HG03064 (cell line): Measurements from ENCODE around the gene SCUBE1.

Source experiments
- ATAC-seq: cut with Tn5 transposase; IDR thresholded peaks from one replicate; pipeline ENCODE4 v1.9.1; 2021; ENCODE audit warnings: low read depth; ENCODE audit not compliant: unreplicated experiment

The SCUBE1 gene

DNA sequence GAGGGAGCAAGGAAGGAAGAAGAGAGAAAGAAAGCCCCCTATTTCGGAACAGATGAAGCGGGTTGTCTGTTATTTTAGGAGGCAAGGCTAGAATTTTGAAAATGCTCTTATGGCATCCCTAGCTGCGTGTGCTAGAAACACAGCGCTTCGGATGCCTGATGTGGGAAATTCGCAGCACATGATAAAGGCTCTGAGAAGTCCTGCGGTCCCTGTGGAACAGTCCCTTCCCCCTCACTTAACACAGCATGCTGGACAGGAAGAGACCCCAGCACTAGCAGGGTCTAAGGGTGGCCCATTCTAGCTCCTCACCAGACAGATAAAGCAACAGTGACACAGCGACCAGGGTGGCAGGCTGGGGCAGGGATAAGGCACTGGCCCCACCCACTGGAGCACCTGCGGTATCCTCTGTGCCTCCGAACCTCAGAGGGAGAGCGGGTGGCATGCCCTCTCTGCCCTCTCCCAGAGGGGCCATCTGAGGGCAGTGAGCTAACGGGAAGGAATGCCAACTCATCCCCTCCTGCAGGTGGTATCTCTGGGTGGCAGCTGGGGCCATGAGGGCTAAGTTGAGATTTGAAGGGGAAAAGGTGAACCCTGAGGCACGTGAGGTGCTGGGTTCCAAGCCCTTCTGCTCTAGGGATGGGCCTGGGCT, 75.7 kb downstream of the SCUBE1 start:
- ATAC-seq = no peak

DNA sequence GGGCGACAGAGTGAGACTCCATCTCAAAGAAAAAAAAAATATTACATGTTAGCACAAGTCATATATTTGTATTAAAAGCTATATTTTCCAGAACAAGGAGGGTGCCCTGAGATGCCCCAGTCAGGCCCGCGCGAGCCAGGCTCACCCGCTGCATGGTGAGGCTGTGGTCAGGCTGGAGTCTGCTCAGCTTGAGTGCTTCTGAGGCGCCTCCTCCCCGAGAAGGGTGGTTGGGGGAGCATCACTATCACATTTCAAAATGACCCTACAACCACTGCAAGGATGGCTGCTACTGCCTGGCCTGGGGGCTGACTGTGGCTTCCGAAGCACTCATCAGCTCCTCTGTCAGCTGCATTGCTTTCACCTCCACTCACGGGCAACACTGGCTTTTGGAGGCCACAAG, 77.1 kb downstream of the SCUBE1 start:
- no peak for ATAC-seq

DNA sequence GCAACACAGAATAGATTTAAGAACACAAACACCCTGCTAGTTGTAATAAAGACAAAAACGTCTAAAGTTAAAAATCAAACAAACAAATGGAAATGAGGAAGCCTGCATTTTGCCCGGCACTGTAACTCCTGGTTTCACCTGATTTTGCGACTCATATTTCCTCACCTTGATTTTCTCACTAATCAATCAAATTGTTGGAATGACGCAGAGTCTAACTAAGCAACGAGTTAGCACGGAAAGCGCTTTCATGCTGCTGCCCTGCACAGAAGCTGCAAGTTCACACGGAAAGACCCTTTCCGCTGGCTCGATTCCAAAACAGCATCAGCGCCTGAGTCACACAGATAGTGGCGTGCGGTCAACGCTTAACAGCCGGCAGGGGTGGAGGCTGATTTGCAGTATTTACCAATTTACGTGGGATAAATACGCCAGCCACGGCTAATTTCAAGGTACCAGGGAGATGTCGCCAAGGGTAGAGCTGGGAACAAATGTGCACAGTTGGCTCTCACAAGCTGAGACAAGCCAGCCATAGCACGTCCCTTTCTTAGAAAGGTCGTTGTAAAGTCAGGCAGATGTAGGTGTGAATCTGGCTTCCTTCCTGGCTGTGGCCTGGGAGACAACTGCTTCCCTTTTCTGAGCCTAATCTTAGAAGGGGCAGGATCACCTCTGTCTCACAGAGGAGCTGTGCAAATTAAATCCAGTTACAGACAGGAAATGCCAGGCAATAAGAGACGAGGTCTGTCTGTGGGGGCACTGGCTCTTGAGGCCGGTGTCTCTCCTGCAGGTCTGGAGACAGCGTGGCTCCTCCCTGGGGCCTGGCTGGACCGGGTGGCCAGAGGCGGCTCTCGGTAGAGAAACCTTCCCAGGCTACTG, 79.3 kb downstream of the SCUBE1 start:
- ATAC-seq = no peak

DNA sequence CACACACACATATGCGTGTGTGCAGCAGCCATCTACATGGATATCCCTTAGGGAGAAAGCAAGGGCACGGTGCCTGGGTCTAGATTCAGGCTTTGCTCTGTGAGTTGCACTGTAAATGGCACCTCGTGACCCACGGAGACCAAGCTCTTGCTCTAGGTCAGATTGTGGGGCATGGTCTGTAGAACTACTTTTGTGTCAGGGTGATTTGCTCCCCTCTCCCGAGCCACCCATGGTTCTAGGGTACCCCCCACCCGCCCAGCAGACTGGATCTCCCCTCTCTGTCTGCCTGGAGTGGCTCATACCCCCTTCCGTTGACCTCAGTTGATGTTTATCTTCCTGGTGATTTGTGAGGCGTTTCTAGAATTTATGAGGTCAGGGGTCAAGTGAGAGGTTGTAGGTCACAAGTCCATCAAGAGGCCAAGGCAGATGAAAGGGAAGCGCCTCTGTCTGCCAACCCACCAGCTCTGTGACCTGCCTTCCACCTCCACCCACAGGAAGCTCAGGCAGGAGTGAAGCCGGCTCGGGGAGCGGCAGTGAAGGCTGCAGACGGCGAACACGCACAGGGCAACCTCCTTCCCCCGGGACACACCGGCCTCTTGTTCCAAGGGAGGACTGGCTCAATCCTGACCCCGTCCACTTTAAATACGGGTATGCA, 80.1 kb downstream of the SCUBE1 start:
- no peak for ATAC-seq

DNA sequence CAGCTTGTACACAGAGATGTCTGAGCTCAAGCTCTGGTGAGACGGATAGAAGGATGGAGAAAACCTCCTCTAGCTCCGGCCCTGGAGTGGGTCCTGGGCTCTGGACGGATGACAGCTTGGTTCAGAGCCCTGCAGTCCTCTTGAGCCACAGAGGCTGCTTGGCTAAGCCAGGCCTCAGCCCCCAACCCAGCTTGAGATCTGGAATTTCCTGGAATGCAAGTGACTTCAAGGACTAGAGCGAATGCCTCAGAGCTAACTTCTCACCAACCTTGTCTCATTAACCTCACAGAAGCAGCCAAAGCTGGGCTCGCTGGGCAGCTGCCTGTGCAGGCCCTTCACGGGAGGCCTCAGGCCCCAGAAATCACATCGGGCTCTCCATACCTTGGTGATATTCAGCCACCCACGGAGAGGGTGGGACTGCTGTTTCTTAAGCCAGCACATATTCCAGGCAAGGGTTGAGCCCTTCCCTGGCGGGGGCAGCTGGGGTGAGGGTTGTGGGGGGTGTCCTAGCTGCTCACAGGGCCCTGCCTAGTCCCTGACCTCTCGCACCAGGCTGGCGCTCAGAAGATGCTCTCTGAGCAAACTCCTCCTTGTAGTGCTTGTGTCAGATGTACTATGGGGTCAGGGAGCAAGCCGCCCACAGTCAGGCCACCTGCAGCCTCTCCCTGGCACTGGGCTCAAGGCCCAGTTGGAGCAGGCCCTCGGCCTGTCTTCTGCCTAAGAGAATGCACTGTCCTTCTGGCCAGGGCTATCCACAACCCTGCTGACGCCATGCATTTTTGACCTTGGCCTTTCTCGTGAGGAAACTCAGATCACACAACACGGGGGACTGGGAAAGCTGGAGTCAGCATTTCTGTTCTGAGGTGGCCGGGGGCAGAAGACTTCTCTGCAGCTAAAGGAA, 82.6 kb downstream of the SCUBE1 start:
- no peak for ATAC-seq

DNA sequence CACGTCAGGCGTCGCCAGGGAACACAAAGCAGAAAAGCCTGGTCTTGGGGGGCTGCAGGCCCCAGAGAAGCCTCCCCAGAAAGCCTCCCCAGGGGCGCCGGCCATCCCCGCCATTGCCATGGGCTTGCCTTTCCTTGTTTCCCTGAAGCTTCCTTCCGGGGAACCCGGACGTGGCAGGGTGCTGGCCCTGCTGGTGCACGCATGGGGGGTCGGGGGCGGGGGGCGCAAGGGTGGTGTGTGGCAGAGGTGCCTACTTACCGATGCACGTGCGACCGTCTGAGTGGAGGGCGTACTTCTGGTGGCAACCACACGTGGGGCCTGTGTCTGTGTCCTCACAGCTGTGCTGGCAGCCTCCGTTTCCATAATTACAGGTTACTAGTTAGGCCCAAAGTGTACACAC, 85.2 kb downstream of the SCUBE1 start:
- no peak for ATAC-seq

DNA sequence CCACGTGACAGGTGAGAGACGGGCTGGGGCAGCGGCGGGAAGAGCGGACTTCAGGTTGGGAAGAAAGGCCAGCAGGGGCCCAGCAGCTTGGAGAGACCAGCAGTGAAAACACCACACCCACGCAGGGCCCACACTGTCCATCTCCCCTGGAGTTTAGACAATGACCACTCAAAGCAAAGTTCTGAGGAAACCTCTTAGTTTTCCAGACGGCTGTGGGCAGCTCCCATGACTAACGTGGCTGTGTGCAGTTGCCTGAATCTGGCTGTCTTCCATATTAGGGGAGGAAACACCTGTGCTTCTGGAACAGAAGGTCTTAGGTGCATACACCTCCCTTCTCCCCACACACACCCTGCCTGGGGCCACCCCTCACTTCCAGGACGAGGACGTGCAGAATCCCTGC, 85.6 kb downstream of the SCUBE1 start:
- ATAC-seq = no peak

DNA sequence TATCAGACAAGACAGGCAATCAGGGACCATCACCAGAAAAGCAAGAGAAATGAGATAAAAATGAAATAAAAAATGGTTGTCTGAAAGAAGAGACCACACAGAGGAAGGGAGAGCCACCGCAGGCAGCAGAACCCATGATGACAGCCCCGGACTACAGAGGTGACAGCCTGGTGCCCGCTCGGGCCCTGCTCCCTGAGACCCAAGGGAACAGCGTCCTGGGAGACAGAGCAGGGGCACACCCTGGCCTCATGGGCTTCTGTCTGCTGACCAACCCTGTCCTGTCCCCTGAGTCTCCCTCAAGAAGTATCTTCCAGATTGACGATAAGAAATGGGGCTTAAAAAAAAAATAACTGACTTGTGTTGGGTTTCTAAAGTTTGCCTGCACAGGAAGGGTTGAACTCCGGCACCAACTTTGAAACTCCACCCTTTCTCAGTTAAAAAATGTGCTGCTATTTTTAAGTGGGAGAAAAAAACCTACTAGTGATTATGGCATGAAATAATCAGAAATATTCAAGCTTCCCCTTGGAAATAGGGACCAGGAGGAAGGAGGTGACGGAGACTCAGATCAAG, 86.1 kb downstream of the SCUBE1 start:
- ATAC-seq = no peak

DNA sequence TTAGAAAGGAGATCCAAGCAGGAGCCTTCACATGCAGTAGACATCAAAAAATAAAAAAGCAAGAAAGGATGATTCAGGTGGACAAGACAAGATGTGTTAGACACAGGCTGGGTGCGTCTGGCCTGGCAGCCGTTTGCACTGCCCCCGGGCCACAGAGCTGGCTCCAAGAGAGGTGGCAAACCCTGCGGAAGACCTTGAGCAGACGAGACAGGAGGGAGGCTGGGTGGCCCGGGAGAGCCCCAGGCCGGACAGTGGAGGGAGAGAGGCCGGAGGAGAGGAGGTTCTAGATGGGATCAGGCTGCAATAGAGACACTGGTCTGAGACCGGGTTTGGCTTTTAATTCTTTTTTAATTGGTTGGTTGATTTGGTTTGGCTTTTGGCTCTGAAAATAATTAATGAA, 86.6 kb downstream of the SCUBE1 start:
- no peak for ATAC-seq

DNA sequence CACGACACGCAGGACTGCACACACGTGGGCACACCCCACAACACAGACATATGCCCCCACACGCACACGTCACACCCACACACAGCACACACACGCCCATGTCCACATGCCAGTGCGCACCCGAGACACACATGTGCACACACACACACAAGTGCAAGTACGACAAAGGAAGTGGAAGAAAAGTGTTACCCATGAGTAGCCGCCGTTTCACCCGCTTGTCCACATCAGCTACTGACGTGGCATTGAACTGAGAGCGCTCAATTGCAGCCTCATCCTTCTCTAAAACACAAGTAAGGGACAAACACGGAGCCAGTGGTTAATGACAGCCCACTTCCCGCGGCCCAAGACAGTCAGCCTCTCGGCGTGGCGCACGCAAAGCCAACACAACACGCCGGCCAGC, 87.9 kb downstream of the SCUBE1 start:
- no peak for ATAC-seq

DNA sequence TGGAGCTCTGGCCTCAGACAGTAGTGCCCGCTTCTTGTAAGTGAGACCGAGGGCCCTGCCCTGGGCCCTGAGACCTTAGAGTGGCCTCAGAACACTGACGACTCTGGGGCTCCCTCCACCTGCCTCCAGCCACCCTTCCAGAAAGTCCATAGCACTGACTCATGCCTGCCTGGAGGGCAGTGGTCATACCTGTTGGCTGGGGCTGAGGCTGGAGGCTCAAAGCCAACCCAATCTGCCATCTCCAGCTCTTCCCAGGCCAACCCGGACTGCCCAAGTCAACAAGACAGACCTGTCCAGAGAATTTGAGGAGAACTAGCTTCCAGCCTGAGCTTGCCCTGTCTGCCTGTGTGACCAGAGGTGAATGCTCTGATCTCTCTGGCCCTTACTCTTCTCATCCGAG, 89.3 kb downstream of the SCUBE1 start:
- no peak for ATAC-seq

DNA sequence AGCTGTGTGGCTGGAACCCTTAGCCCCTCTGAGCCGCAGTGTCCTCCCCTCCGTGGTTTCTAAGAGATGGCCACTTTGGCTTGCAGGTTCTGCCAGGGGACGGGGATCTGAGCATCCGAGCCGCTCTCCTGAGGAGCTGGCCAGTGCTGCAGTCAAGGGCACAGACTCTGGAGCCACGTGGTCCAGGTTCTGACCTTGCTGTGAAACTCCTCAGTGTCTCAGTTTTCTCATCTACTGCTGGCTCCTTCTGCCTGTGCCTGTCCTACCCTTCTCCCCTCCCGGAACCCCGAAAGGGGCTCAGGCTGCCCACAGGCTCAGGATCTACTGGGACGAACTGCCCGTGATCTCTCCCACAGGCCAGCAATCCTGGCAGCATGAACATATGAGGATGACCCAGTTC, 90.9 kb downstream of the SCUBE1 start:
- ATAC-seq = no peak

DNA sequence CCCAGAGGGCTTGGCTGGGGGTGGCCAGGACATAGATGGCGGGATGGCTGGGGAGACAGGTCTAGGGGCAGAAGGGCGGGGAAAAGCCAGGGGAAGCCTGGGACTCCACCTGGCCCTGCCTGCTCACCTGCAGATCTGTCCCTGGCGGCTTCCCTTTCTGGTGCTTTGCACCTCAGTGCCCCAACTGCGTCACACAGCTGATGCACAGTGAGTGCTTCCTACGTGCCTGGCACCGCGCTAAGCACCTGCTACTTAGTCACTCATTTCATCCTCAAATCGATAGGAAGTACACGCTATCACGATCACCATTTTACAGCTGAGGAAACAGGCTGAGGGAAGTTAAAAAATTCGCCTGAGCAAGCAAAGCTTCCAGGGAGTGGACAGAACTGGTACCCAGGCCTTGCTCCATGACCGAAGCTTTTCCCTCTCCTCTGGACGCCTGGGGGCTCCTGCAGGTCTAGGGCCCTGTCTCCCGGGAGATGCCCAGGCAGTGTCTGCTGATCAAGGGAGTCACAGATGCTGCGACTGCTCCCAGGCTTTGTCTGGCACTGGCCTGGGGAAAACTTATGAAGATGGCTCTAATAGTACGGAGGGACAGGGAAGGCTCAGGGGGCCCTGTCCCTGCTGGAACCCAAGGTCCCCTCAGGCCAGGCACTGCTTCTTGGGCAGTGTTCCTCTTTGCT, 93.2 kb downstream of the SCUBE1 start:
- ATAC-seq = no peak

DNA sequence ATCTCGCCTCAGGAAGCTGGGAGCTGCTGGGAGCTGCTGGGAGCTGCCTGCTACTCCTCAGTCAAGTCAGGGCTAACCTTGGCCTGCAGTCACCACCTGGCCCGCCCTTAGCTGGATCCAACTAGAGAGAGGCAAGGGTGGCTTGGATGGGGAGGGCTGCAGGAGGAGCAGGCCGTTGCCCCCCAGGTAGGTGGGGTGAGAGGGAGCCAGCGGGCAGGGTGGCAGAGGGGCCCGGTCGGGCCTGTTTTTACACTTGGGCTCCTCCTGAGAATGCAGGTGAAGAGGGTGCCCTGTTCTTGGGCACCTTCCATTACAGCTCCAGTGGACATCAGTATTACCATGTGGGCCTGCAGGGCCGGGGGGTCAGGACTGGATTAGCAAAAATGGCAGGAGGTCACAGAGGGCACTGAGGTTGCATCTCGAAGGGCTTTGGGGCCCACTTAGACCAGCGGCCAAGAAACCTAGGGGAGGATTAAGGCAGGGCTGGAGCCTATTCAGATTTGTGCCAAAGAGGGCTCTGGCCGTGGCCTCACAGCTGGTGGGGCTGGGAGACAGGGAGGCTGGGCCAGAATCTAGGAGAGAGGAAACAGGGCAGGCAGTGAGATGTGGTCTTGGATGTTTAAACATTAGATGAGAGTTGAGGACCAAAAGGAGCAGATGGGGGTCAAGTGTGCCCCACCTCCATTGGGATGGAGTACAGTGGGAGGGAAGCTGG, 95.5 kb downstream of the SCUBE1 start:
- no peak for ATAC-seq

DNA sequence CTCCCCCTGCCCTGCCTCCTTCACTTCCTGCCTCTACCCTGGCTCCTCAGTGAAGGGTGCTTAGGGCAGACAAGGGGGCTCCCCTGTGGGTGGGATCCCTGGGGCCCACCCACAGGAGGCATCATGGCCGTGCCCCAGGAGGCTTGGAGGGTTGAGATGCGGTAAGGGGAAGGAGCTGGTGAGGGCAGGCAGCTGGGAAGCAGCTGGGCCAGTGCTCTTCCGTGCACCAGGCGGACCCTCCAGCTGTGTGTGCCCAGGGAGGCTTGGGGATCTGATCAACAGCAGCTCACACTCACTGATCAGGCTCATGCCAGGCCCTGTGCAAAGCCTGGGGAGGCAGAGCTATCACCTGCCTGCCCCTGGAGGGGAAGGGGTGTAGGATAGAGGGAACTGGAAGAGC, 97.0 kb downstream of the SCUBE1 start:
- no peak for ATAC-seq

DNA sequence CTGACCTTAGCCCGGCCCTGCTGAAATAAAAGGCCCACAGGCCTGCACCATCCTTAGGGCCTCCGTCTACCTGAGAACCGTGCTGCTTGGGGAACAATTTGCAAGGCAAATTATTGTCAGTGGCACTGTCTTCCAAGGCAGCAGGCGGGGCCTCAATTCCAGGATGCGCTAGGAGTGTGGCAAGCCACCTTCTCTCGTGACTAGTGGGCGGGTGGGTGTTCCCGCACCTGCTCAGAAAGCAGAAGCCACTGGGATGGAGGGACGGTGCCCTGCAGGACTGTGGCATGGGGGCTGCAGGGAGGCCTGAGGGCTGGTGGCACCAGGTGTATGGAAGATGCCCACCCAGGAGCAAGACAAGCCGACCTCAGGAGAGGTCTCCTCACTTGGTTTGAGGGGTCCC, 97.5 kb downstream of the SCUBE1 start:
- ATAC-seq = no peak

DNA sequence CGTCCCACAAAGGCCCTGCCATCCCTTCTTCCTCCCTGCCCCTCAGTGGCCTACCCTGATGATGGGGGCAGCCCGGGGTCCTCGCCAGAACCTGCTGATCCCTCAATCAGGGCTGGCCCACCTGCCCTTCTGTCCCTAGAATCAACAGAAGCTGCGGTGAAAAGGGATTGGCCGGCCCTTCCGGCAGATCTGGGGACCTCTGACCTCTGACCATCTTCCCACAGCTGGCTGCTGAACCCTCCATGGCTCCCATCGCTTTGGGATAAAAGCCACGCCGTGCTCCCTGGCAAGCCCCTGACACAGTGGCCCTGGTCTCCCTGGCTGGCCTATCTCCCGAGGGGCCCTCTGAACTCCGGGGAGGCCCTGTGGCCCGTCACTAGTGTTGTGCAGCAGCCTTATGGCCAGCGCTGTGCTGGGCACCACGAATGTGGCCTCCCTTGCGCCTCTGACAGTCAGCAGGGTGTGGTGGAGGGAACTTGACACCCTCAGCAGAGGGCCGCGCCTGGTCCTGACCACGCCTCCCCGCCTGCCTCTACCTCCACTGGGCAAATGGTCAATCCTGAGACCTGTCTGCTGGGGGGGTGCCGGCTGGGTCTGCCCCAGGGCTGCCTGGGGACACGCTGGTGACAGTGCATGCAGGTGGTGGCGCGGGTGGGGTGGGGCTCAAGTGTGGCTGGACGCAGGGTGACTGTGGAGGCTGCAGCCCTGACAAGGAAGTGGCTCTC, 98.2 kb downstream of the SCUBE1 start:
- ATAC-seq = no peak

DNA sequence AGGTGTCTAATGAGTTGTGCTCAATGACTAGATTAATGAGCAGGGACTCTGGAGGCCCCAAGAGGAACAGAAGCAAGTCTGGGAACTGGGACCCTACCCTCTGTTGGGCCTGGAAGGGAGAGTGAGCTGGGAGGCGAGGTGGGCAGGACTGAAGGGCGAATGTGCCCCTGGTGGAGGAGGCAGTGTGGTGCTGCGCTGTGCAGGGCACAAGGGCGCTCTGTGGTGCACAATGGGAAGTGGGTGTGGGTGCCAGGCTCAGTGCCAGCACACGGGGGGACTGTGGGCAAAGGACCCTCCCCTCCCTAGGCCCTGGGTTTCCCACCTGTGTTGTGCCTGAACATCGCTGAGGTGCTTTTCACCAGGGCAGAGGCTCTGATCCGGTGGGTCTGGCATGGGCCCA, 98.8 kb downstream of the SCUBE1 start:
- ATAC-seq = no peak

DNA sequence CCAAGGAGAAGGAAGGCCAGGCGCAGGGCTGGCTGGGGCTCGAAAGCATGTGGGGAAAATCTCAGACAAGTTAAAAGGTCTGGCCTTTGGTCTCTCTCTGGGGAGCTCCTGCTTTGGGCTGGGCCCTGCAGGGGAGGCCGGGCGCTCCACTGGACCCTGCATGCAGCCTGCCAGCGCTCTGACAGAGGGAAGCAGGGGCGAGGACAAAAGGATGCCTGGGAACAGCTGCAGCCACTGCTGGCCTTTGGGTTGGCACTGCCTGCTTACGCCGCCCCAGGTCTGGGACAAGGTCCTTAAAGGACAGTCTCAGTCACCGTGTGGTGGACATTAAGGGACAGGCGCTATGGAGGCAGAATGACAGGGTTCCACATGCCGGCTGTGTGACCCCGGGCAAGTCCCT, 99.8 kb downstream of the SCUBE1 start:
- ATAC-seq = no peak
